ENCODE data around the gene TRAP1.

DNA sequence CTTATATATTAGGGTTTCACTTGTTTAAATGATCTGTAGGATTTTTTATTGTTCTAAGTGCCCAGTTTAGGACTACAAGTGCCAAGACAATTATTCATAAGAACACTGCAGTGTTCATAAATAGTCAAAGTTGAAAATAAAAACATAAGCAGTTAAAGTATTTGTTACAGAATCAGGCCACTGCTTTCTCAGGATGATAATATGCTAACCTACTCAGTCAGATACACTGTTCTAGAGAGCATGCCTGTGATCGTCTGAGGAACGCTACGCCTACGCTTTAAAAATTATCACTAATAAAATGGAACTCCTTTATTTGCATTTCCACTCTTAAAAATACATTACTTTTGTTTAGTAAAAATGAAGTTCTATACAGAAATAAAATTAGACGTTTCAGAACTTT, 37.4 kb upstream of the TRAP1 start:
- TF ChIP-seq, protein P1, sequence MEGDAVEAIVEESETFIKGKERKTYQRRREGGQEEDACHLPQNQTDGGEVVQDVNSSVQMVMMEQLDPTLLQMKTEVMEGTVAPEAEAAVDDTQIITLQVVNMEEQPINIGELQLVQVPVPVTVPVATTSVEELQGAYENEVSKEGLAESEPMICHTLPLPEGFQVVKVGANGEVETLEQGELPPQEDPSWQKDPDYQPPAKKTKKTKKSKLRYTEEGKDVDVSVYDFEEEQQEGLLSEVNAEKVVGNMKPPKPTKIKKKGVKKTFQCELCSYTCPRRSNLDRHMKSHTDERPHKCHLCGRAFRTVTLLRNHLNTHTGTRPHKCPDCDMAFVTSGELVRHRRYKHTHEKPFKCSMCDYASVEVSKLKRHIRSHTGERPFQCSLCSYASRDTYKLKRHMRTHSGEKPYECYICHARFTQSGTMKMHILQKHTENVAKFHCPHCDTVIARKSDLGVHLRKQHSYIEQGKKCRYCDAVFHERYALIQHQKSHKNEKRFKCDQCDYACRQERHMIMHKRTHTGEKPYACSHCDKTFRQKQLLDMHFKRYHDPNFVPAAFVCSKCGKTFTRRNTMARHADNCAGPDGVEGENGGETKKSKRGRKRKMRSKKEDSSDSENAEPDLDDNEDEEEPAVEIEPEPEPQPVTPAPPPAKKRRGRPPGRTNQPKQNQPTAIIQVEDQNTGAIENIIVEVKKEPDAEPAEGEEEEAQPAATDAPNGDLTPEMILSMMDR (IDR thresholded peaks at IDR 0.05; ENCODE audit: insufficient read depth, low read length, poor library complexity, severe bottlenecking) = no peak
- no peak for TF ChIP-seq EZH2phosphoT487 (conservative IDR thresholded peaks at IDR 0.05; ENCODE audit: low read length)
